ENCODE results near the gene CCR6.

- no peak for TF ChIP-seq CTCF (IDR thresholded peaks at IDR 0.05)
- TF ChIP-seq POLR2A (IDR thresholded peaks at IDR 0.05) = no peak
Observed at GRCh38 chr6:167157863-167158262, 35.0 kb downstream of the CCR6 start, which contains the start of gene GPR31.

Data from upper lobe of left lung (tissue), 4 donors.